ENCODE results near the gene EDC3. TPM values are rescaled to one million over a fixed set of nuclear protein-coding genes. Genes with fewer than 3 reads are reported as not detected.
"Not testable (repeated sequence)": the region's sequence is repeated elsewhere in the genome, so short reads cannot be mapped to it uniquely, and the experiment has no call there.

Gene EDC3
- total and polyA plus RNA-seq, 2 experiments from 2014 or later, result 13.8 to 26.5 TPM

DNA sequence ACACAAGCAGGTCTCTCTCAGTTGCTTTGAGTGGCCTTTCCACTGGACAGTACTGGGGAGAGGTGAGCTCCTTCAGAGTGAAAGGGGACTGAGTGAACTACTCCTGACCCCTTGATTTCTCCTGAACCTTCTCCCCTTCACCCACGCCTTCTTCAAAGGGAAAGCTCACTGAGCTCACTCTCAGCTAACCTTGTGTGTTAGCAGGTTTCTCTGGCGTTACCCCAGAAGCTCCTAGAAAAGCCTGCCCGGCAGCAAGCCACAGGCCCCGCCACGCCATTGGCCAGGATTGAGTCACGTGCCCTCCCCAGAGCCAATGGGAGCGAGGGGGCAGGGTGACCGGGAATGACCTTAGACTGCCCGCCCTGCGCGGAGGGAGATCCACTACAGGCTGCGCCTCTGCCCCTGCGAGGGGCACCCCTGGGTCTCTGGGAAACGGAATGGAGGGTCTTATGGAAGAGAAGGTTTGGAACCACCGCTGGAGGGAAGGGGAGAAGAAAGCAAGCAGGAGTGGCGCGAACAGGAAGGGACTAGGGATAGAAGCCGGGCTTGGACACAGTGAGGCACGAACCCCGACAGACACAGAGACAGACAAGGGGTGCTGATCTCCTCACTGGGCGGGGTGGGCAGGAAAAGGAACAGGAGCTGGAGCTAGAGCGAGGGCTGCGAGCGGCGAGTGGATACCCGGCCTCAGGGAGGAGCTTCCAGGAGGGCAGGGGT, 97.5 kb downstream of the EDC3 start:
- Mint-ChIP-seq H3K4me3 (peak overlapping the region; percentile 83), H3K4me1 (peaks cover 15% of the 10 kb centered on the region), H3K27me3 (ENCODE audit: insufficient read depth, low read depth, poor library complexity) (peaks cover 8% of the 10 kb centered on the region), H3K27ac (peak overlapping the region; percentile 93), H3K36me3 (ENCODE audit: low read depth) (peaks cover 35% of the 10 kb centered on the region), H3K9me3 (no peaks in the 10 kb centered on the region; the same call in 2 of the 3 replicates)
- H3K36me3 ChIP-seq (ENCODE audit: insufficient read depth), result peaks cover 9% of the 10 kb centered on the region
- no peaks in the 10 kb centered on the region for H3K27me3 ChIP-seq (ENCODE audit: insufficient read depth)
- no peaks in the 10 kb centered on the region for H3K79me2 ChIP-seq (replicated peaks; ENCODE audit: insufficient read depth)
- DNase-seq (ENCODE audit: low spot score) (peak; percentile 95), ATAC-seq (peak; percentile 91)
- no peaks in the 10 kb centered on the region for H3K9me2 ChIP-seq (ENCODE audit: insufficient read depth)
- peak overlapping the region; percentile 49 for H3K4me3 ChIP-seq
- H4K20me1 ChIP-seq (replicated peaks; ENCODE audit: insufficient read depth), result peaks cover 6% of the 10 kb centered on the region; the same call in 1 of the 2 replicates
- peaks cover 11% of the 10 kb centered on the region for H3K4me1 ChIP-seq (ENCODE audit: insufficient read depth)
- no peak overlapping the region for H2AFZ ChIP-seq
- peaks cover 15% of the 10 kb centered on the region for H3F3A ChIP-seq (replicated peaks; ENCODE audit: low read depth)
- peak overlapping the region; percentile 87 for H3K27ac ChIP-seq (ENCODE audit: low read depth)
- H3K4me2 ChIP-seq, result peak overlapping the region; percentile 70
- TF ChIP-seq ZNF114 (CRISPR knock-in tag; IDR thresholded peaks at IDR 0.05) (no peak), POLR2AphosphoS5 (IDR thresholded peaks at IDR 0.05; ENCODE audit: low read depth) (peak; percentile 98)

DNA sequence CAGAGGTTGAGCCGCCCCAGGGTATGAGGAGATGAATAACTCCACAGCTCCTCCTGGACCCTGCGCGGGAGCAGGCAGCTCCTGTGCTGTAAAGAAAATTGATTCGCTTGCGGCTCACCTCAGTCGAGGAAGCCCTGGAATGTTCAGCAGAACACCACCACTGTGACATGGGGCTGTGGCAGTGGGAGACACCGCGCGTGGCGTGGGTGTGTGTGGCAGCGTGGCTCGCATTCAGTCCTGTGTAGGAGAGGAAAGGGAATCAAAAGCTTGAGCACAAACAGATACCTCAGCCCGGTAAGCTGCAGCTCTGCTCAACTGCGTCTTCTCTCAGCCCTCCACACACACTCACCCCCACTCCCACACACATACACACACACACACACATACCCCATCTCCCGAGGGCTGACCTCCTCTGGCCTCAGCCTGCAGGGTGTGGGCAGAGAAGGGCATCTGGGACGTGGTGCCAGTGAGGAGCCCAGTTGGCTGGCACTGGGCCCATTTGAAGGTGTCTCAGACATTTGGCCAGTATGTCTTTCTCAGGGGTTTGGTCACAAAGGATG, 98.6 kb downstream of the EDC3 start:
- not testable (repeated sequence) for H3K27ac Mint-ChIP-seq; DNase-seq (ENCODE audit: low spot score); H3K4me2 ChIP-seq; H3K27me3 ChIP-seq (ENCODE audit: insufficient read depth); H2AFZ ChIP-seq; H3K79me2 ChIP-seq (replicated peaks; ENCODE audit: insufficient read depth); H3K27ac ChIP-seq (ENCODE audit: low read depth); H3K9me2 ChIP-seq (ENCODE audit: insufficient read depth); H3K27me3 Mint-ChIP-seq (ENCODE audit: insufficient read depth, low read depth, poor library complexity); ATAC-seq; H3K4me3 Mint-ChIP-seq; H3K4me3 ChIP-seq; H4K20me1 ChIP-seq (replicated peaks; ENCODE audit: insufficient read depth); H3K9me3 Mint-ChIP-seq
- Histone ChIP-seq H3F3A (replicated peaks; ENCODE audit: low read depth) (peaks cover 19% of the 10 kb centered on the region), H3K4me1 (ENCODE audit: insufficient read depth) (peaks cover 11% of the 10 kb centered on the region), H3K36me3 (ENCODE audit: insufficient read depth) (peaks cover 12% of the 10 kb centered on the region)
- Mint-ChIP-seq H3K36me3 (ENCODE audit: low read depth) (peaks cover 46% of the 10 kb centered on the region), H3K4me1 (peaks cover 13% of the 10 kb centered on the region)

DNA sequence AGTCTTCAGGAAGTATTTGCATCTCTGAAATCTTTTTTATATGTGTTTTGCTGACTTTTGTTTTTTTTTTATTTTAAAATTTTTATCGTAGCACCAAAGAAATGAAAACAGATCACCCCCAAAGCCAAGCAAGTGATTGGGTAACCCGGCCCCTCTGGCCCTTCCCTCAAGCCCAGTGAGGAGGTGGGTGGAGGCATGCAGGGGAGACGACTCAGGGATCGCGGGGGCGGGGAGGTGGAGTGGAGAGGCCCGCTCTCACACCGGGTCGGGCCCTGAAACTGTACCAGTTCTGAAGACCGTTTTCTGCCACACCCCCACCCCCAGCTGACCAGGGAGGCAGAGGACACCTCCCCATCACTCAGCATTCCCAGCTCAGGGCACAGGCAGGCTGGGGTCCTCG, 99.1 kb downstream of the EDC3 start:
- not testable (repeated sequence) for DNase-seq (ENCODE audit: low spot score); H3K4me3 Mint-ChIP-seq; H3K27me3 ChIP-seq (ENCODE audit: insufficient read depth); H4K20me1 ChIP-seq (replicated peaks; ENCODE audit: insufficient read depth); H3K27ac Mint-ChIP-seq; H3K79me2 ChIP-seq (replicated peaks; ENCODE audit: insufficient read depth); ATAC-seq; H3K27ac ChIP-seq (ENCODE audit: low read depth); H3K4me2 ChIP-seq; H2AFZ ChIP-seq; H3K4me3 ChIP-seq; H3K9me3 Mint-ChIP-seq; H3K27me3 Mint-ChIP-seq (ENCODE audit: insufficient read depth, low read depth, poor library complexity); H3K9me2 ChIP-seq (ENCODE audit: insufficient read depth)
- peaks cover 12% of the 10 kb centered on the region for H3K36me3 ChIP-seq (ENCODE audit: insufficient read depth)
- peaks cover 51% of the 10 kb centered on the region for H3K36me3 Mint-ChIP-seq (ENCODE audit: low read depth)
- H3F3A ChIP-seq (replicated peaks; ENCODE audit: low read depth), result peaks cover 19% of the 10 kb centered on the region
- H3K4me1 ChIP-seq (ENCODE audit: insufficient read depth), result peaks cover 11% of the 10 kb centered on the region
- peaks cover 13% of the 10 kb centered on the region for H3K4me1 Mint-ChIP-seq

DNA sequence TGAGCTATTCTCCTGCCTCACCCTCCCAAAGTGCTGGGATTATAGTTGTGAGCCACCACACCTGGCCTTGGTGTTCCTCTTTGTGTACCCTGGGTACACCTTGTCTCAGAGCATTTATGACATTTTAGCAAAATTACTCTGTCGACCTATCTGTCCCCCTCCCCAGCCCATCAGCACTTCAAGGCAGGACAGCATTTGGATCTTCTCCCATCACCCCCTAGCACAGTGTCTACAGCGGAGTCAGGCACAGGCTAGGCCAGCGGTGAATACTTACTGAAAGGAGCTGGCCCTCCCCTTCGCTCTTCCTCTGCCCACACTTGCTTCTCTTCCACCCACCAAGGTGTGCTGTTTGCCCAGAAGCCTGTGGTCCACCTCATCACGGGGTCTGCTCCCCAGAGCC, 100.6 kb downstream of the EDC3 start:
- peaks cover 66% of the 10 kb centered on the region for H3K36me3 Mint-ChIP-seq (ENCODE audit: low read depth)
- no peak overlapping the region for H3K27ac ChIP-seq (ENCODE audit: low read depth)
- H3K4me2 ChIP-seq, result no peak overlapping the region
- no peaks in the 10 kb centered on the region for H3K27me3 ChIP-seq (ENCODE audit: insufficient read depth)
- H3K4me1 Mint-ChIP-seq, result peaks cover 13% of the 10 kb centered on the region
- H3K36me3 ChIP-seq (ENCODE audit: insufficient read depth), result peaks cover 17% of the 10 kb centered on the region
- no peak overlapping the region for H3K4me3 Mint-ChIP-seq
- peaks cover 11% of the 10 kb centered on the region for H3K4me1 ChIP-seq (ENCODE audit: insufficient read depth)
- H3K79me2 ChIP-seq (replicated peaks; ENCODE audit: insufficient read depth), result no peaks in the 10 kb centered on the region
- no peak for ATAC-seq
- H2AFZ ChIP-seq, result no peak overlapping the region
- no peak overlapping the region for H3K27ac Mint-ChIP-seq
- peaks cover 11% of the 10 kb centered on the region for H4K20me1 ChIP-seq (replicated peaks; ENCODE audit: insufficient read depth)
- H3K9me3 Mint-ChIP-seq, result no peaks in the 10 kb centered on the region; the same call in 2 of the 3 replicates
- H3K4me3 ChIP-seq, result no peak overlapping the region
- H3K9me2 ChIP-seq (ENCODE audit: insufficient read depth), result no peaks in the 10 kb centered on the region
- peaks cover 7% of the 10 kb centered on the region for H3K27me3 Mint-ChIP-seq (ENCODE audit: insufficient read depth, low read depth, poor library complexity)
- peaks cover 22% of the 10 kb centered on the region for H3F3A ChIP-seq (replicated peaks; ENCODE audit: low read depth)
- DNase-seq (ENCODE audit: low spot score), result no peak
- no peak for TF ChIP-seq EZH2 (IDR thresholded peaks at IDR 0.05; ENCODE audit: low read depth, unreplicated experiment)
- TF ChIP-seq POLR2AphosphoS5 (IDR thresholded peaks at IDR 0.05; ENCODE audit: low read depth), result no peak
- TF ChIP-seq ZNF114 (CRISPR knock-in tag; IDR thresholded peaks at IDR 0.05), result no peak
- no peak for TF ChIP-seq EZH2phosphoT487 (IDR thresholded peaks at IDR 0.05; ENCODE audit: unreplicated experiment)

Data from GM23338 (cell line).